NCI-H2029 treated with DMSO at 0.1 percent for 48 hours (cell line): ENCODE results near the gene ZMYND8.
A peak's percentile ranks its signal among the peaks of the same experiment; 100 is the strongest.
"Not testable (repeated sequence)": the region's sequence is repeated elsewhere in the genome, so short reads cannot be mapped to it uniquely, and the experiment has no call there.

Experiments used
- DNase-seq: peaks from one replicate; lab custom pipeline; 2025; lab: John Stamatoyannopoulos, UW

Gene ZMYND8

DNA sequence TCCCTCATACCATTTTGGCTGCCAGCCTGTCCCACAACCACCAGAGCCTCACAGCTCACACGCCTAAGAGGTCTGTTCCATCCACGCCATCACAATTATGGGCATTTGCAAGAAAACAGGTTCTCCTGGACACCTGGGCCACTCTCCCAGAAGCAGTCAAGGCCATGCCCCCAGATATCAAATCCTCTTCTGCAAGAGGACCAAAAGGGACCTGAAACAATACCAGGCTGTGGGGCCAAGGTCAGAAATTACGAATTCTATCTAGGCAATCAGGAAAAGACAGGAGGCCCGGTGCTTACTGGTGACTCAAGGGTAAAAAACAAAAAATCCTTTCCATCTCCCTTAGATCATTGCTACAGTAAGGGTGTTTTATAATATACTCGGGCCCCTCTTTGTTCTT lies 69.8 kb downstream of the ZMYND8 start:
- DNase-seq, result no peak

DNA sequence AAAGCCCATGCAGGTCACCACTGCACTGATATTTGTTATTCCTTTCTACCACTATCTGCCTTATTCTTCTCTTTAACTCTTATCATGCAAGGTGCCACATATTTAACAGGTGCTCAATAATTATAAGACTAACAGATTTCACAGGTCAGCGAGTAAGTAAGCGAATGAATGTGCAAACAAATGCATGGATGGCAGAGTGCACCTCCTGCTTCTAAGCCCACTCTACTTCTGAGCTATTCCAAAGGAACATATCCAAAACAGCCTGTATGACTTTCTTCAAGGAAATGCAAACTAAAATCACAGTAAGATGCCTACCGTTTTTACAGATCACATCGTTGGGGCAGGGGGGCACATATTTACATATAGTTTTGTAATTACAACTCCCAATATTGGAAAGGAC lies 71.3 kb downstream of the ZMYND8 start:
- no peak for DNase-seq

DNA sequence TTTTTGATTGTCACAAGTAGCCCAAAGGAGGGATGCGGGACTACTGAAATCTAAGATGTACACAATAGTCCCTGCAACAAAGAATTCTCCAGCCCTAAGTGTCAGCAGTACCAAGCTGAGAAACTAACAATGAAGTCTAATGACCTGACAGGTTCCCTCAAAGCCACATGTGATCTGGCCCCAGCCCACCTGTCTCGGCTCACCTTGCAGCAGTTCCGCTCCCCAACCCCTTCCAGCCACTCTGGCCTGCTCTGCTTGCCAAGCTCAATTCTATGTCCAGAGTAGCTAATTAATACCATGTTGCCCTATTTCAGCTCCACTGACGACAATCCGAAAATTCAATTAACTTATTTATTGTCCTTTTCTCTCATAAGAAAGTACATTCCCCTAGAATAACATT lies 72.1 kb downstream of the ZMYND8 start:
- DNase-seq, result no peak

DNA sequence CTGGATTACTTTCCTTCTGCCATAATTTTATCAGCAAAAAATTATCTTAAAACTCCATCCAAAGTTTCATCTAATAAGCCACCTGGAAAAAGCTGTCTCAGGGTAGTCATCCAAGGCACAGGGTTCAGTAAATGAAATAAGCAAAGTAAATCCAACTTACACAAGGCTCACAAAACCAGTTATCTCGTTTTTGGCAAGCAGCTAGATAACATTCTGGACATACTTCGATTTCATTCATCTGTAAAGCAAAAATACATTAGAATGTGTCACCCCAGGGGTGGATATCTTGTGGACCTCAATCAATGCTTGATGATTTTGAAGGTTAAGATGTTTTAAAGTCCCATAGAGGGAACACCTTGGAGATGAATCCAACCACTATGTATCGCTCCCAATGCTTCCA lies 73.1 kb downstream of the ZMYND8 start:
- DNase-seq, result no peak

DNA sequence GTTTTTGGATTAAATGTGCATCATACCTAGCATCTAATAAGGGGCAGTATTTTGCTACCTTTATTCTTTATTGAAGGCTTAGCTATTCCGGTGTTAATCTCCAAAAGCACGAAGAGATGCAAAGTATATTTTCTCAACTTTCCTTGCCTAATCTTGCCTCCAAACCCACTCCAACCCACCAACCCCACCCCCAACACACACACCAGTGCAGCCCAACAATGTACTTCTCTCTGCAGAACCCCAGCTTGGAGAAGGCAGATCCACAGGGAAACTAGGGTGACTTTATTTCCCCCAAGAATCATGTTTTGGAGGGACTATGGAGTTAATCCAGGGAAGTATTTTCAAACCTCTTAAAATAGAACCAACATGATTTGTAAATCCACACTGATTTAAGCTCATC lies 73.6 kb downstream of the ZMYND8 start:
- DNase-seq, result no peak

DNA sequence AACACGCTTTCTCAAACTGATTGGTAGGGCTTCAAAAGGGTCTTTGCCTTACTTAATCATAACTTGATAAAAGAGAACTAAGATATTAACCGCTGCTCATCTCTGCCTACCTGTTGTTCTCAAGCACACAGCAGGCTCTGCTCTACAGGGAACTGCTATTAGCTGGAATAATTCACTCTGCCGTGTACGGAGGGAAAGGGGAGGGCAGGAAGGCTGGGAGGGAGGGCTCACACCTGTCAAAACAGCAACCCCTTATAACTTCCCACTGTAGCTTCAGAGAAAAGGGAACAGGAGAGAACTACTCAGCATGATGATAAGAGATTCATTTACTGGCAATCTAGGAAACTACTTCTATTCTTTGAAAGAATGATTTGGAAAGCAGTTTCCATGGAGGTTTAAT lies 75.1 kb downstream of the ZMYND8 start:
- no peak for DNase-seq

DNA sequence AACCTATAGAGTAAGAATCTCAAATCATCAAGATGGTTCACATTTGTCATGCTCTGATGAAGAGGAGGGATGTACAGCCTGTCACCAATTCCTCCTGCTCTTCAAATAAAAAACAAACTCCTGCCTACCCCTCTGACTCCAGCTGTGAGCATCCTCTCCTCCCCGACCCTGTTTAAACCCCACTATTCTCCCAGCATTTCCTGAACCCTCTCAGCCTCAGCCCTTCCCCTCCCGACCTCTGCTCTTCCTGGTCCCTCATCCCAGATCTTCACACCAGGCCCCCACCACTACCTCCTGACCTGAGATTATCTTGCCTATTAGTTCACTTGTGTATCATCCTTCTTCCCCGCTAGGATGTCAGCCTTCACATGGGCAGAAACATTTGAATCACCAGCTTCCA lies 75.8 kb downstream of the ZMYND8 start:
- DNase-seq, result no peak

DNA sequence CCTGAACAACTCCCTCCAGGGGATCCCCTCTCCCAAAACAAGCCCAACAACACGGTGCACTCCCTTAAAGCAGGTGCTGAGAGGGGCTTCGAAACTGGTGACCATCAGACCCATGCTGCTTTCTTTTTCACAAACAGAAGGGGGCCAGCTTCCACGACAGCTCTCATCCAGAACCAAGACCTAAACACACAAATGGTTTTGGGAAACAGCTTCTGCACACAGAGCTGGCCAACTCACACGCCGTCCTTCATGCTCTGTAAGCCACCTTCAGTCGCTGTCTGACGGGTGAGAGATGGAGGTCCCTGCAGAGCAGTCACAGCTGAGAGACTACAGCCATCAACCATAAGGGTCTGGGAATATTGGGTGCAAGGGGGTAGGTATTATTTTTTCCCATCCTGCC lies 76.3 kb downstream of the ZMYND8 start:
- DNase-seq, result no peak

DNA sequence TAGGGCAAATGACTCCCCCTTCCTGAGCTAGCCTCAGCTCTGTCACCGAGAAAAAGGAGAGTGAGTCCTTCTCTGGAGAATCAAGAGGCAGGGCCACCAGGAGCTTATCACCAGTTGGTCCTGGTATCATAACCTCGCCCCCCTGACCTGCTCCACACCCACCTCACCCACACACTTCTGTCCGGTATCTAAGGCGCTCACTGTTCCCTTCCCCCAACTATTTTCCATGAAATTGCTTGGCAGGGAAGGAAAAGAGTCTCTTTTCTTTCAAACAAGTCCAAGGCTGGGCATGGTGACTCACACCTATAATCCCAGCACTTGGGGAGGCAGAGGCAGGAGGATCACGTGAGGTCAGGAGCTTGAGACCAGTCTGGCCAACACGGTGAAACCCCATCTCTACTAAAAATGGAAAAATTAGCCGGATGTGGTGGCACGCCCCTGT lies 77.6 kb downstream of the ZMYND8 start:
- no peak for DNase-seq

DNA sequence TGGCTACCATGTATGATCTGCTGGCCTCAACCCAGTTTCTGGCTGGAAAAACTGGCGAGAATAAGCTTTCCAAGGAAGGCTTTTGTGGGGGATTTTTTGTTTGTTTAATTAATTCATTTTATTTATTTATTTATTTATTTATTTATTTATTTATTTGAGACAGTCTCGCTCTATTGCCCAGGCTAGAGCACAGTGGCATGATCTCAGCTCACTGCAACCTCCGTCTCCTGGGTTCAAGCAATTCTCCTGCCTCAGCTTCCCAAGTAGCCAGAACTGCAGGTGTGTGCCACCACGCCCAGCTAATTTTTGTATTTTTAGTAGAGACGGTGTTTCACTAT lies 79.0 kb downstream of the ZMYND8 start:
- not testable (repeated sequence) for DNase-seq

DNA sequence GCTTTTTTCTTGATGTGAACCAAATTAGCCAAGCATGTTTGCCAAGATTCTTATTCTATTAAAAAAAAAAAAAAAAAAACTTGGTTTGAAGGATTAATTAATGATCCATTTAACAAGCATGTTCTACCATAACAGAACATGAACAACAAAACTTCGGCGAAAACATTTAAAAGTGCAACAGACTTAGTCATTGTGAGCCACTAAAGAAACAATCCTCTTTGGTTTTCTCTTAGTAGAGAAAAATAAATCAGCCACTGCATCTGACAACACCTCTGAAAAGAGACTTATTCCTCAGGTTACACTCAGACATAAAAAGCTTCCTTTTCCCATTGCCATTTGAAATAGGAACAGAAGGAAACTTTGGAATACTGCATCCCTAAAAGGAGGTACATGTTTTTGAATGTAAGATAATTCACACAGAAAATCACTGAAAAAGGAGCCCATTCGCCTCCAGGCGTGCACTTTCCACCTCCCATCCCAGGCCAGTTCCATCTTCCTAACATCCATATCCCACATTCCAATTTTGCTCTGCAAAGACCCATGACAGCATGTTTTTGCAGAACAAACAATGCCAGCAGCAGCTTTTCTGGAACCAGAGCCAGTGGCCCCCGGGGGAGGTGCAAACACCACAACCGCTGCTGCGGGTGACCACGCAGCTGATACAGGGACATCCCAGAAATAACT lies 79.5 kb downstream of the ZMYND8 start:
- DNase-seq, result no peak

DNA sequence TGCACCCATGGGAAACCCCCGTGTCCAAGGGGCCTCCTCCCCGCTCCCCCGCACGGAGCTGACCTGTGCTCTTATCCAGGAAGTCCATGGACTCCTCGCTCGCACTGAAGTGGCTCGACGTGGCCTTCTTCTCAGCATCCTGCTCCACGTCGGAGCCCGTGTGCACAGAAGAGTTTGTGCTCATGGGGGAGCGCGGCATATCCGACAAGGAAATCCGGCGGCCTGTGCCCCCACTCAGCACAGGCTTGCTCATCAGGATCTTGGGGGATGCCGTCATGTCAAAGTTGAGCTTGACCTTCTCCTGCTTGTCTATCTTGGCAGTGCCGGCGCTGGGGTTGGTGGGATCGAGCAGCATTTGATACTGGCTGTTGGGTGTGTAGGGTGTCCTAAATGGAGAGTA lies 80.2 kb downstream of the ZMYND8 start:
- DNase-seq, result no peak

DNA sequence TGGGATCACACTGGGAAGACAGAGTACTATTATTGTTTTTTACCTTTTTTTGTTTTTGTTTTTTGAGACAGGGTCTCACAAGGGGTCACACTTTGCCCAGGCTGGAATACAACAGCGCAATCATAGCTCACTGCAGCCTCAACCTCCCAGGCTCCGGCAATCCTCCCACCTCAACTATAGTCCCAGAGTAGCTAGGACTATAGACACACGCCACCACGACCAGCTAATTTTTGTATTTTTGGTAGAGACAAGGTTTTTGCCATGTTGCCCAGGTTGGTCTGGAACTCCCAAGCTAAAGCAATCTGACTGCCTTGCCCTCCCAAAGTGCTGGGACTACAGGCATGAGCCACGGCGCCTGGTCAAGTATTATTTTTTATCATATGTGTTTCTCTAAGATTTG lies 81.0 kb downstream of the ZMYND8 start:
- DNase-seq, result no peak

DNA sequence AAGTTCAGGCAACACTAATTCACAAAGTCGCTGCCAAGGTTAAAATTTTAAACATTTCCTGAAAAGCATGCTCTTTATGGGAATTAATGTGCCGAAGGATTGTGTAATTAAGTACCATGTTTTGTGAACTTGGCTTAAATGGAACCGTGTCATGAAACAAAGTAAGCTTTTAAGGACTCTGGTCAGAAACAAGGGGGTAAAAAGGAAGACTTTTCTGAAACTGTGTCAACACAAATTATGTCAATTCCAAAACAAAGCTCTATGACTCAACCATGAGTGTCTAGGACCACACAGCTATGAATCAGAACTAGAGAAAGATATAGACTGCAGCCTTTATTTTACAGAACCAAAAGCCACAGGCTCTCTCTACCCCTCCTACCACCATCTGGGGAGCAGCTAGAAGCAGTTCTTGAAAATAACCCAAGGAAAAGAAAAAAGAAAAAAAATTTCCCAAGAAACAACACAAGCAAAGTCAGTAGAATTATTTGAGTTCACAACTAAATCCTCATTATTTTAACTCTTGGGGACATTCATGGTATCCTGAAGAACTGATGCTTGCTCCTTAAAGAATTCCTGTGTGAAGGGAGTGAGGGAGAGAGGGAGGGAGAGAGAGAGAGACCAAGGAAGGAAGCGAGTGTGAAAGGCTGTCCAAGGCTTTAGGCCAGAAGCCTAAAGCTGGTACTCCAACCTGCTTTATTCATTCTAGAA lies 81.9 kb downstream of the ZMYND8 start:
- DNase-seq, result no peak

DNA sequence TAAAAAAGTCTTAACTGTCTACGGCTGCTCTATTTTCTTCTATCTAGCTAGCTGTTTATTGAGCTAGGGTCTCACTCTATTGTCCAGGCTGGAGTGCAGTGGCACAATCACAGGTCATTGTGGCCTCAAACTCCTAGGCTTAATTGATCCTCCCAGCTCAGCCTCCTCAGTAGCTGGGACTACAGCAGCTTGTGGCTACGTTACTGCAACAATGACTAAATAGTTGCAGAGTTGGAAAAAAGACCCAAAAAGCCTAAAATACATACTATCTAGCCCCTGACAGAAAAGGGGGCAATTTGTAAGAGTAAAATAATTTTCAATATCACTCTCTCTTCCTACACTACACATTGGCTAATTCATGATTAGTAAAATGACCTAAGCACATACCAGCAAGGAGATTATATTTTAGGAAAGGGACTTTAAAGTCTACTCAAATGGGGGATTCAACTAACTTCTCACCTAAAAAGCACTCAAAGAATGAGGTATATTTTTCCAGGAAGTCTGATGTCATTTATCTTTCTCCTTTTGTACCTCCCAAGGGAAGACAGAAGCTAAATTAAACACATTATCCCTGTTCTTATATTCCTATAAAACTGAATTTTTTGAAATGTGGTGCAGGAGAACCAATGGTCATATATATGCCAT lies 82.8 kb downstream of the ZMYND8 start:
- DNase-seq, result no peak

DNA sequence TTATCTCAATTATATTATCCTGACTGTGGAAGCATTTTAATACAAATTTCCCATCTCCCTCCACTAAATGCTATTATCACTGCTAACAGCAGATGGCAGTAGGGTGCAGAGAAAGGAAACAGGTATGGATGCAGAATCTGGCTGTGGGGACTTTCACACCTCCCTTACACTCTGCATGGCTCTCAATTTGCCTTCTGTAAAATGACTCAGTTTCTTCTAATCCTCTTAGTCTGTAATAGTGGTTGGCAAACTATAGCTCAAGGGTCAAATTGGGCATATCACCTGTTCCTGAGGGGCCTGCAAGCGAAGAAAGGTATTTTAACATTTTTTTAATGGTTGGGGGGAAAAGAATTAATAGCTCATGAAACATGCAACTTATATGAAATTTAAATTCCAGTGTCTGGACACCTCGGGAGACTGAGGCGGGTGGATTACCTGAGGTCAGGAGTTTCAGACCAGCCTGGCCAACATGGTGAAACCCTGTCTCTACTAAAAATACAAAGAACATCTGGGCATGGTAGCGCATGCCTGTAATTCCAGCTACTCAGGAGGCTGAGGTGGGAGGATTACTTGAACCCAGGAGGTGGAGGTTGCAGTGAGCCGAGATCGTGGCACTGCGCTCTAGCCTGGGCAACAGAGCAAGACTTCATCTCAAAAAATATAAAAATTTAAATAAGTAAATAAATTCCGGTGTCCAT lies 83.5 kb downstream of the ZMYND8 start:
- peak; percentile 68 for DNase-seq

DNA sequence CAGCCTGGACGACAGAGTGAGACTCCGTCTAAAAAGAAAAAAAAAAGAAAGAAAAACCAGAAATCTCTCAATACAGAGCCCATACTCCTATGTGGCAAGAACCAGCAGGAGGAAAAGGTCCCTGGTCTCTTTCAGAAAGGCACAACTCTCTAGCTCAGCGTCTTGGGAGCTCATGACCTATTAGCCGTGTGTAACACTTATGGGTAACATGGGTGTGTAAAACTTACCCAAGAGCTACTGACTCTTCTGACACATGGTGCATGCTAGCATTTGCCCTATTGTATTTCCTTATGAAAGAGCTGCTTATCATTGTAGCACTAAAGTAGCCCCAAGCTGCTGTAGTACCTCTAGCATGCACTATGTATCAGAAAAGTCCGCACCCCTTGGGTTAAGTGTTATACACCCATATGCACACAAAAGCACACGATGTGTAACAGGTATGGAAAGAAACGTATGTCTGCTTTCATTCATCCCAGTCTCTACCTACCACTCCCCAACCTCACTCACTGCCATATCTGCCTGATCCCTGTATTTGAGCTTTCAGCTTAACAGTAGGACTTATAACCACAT lies 85.4 kb downstream of the ZMYND8 start:
- DNase-seq, result no peak

DNA sequence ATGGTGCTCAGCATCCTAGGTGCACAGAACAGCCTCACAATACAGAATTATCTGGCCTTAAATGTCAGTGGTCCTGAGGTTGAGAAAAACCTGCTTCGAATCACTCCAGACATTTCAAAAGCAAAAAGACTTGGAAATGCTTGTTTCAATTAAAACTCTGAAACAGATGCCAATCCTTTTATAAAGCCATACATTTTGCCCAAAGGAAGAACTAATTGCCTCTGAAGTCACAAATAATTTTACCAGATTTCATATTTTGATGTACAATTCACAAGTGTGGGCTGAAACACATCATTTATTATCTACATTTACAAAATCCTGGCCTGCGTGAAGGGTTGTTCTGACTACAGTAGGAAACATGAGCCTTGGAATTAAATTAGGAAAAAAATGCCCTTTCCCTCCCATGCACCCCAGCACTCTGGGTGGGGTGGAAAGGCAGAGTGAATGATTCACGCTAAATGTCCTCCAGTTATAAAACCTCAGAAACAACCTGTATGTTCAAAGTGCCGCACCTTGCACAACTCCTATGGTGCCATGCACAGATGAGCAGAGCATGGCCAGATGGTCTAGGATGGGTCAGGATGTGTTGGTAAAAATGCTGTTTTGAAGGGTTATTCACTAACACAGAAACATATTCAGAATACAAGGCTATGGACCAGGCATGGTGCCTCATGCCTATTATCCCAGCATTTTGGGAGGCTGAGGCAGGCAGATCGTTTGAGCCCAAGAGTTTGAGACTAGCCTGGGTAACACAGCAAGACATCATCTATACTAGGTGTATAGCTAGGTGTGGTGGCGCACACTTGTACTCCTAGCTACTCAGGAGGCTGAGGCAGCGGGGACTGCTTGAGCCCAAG lies 87.0 kb downstream of the ZMYND8 start:
- DNase-seq, result no peak

DNA sequence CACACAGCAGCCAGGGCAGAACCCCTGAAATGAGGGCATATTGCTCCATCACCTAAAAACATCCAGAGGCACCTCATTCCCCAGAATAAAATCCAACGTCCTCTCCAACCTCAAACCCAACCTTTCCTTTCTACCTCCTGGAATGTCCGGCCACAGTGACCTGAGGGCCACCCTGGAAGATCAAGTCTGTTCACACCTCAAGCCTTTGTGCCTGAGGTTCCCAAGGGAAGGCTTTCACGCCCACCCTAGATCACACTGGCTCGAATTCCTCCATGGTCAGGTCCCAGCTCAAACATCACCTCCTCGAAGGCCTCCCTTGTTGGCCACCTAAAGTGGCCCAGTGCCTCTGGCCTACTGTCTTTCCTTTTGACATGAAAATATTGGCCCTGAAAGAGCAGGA lies 88.9 kb downstream of the ZMYND8 start:
- DNase-seq, result no peak

DNA sequence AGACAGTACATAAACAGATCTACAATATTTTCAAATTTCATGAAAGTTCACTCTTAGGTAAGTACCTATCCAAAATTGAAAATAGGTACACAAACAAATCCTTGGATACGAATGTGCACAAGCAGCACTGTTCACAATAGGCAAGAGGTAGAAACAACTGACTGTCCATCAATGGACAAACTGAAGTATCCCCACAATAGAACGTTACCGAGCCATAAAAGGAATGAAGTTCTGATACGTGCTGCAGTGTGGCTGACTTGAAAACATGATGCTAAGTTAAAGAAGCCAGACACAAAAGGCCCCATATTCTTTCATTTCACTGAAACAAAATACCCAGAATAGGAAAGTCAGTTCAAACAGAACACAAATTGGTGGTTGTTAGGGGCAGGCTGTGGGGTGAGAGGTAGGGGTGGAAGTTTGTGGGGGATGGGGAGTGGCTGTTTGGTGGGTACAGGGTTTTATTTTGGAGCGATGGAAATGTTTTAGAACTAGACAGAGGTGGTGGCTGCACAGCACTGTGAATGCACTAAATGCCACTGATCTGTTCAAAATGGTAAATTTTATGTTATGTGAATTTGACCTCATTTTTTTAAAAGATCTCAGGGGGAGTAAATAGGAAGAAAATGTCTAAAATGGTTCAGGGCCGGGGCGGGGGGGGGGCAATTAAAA lies 89.5 kb downstream of the ZMYND8 start:
- DNase-seq, result no peak

DNA sequence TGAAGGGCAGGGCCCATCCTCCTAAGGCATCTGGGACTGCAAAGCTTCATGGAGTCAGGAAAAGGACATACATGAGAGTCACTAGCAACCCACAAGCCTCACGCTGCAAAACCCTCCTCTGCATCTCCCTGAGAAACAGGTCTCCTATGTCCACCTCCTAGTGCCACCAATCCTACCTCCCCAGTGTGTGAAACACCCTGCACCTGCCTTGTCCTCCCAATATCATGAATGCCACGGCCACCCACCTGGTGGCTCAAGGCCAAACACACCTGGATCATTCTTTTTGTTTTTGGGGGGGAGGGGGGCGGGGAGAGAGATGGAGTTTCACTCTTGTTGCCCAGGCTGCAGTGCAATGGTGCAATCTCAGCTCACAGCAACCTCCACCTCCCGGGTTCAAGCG lies 90.5 kb downstream of the ZMYND8 start:
- no peak for DNase-seq
